ENCODE results near the gene SLIT3. TPM values are rescaled to one million over a fixed set of nuclear protein-coding genes. Genes with fewer than 3 reads are reported as not detected.

Gene SLIT3
- total and polyA plus RNA-seq, 9 of the 15 experiments (the other 6 are each of a cell fraction or from before 2014, with no cell fraction given): 0.01 to 0.04 TPM; not detected in 7

DNA sequence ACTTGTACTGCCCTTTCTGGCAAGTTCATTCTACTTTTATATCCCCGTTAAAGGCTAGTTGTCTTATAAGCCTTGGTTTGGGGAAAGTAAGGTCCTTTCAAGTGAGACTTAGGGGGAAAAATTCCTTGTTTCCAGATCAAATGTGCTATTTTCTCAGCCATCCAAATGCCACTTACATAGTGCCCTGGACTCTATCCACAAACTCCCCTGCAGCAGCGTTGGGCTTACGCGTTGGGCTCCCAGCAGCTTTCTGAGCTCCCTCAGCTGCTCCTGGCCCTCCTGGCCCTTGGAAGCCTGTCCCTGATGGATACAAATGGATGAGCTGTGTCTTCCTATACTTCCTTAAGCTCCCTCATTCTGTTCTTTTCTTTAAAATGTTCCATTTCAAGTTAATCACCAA is 442.6 kb downstream of the SLIT3 start:
- intact Hi-C loops (cut with micrococcal nuclease): no loop called here
- H3K4me2 ChIP-seq (ENCODE audit: insufficient read depth, low read length): no peak overlapping the region
- H3K4me1 ChIP-seq (replicated peaks in 1 of 2; ENCODE audit: control insufficient read depth in 2 of 2, insufficient read depth in 2 of 2, low read length in 2 of 2): no peaks in the 10 kb centered on the region
- H2AFZ ChIP-seq (ENCODE audit: low read depth, low read length): no peak overlapping the region
- no peak for ATAC-seq
- CTCF ChIA-PET (ENCODE audit: low intra/inter-chr PET ratio): no interaction called here
- no peak overlapping the region for H3K27ac ChIP-seq (ENCODE audit: extremely low read depth, low read depth, low read length)
- no peak overlapping the region for H3K4me3 ChIP-seq
- H3K9me3 ChIP-seq (replicated peaks; ENCODE audit: control insufficient read depth, insufficient read depth, low read depth, low read length): no peaks in the 10 kb centered on the region
- in situ Hi-C loops (cut with MboI): no loop called here
- no peaks in the 10 kb centered on the region for H3K79me2 ChIP-seq (ENCODE audit: control insufficient read depth, insufficient read depth, low read length)
- no peak overlapping the region for H3K9ac ChIP-seq (ENCODE audit: insufficient read depth in 1 of 2, low read depth in 2 of 2, low read length in 2 of 2)
- WGBS (ENCODE audit: insufficient coverage, low coverage, missing lambda C conversion rate): 0% methylated on average over 4 of the region's 4 CpGs
- POLR2A ChIA-PET: interaction anchor here (0.6 to 0.8 kb wide), 2 partner anchors 13 to 14 kb away, joined by 3 read pairs; no protein-coding TSS in a partner anchor
- no peaks in the 10 kb centered on the region for H4K20me1 ChIP-seq (replicated peaks; ENCODE audit: control insufficient read depth, insufficient read depth, low read length)
- no peak for DNase-seq (ENCODE audit: extremely low read depth in 1 of 4, low spot score in 3 of 4)
- H3K27me3 ChIP-seq (ENCODE audit: control insufficient read depth in 2 of 2, insufficient read depth in 2 of 2, low read length in 2 of 2): peaks cover 2 to 26% of the 10 kb centered on the region in 2 experiments; a peak in 4 of 5 replicates
- no peaks in the 10 kb centered on the region for H3K9me1 ChIP-seq (ENCODE audit: control insufficient read depth, insufficient read depth, low read length)
- no peak for FAIRE-seq
- TF ChIP-seq, protein P1, sequence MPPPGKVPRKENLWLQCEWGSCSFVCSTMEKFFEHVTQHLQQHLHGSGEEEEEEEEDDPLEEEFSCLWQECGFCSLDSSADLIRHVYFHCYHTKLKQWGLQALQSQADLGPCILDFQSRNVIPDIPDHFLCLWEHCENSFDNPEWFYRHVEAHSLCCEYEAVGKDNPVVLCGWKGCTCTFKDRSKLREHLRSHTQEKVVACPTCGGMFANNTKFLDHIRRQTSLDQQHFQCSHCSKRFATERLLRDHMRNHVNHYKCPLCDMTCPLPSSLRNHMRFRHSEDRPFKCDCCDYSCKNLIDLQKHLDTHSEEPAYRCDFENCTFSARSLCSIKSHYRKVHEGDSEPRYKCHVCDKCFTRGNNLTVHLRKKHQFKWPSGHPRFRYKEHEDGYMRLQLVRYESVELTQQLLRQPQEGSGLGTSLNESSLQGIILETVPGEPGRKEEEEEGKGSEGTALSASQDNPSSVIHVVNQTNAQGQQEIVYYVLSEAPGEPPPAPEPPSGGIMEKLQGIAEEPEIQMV (tag; conservative IDR thresholded peaks at IDR 0.05; ENCODE audit: low read depth): no peak
- TF ChIP-seq SMARCB1 (IDR thresholded peaks at IDR 0.05; ENCODE audit: insufficient read length, low read depth) (no peak), DNMT1 (IDR thresholded peaks at IDR 0.05) (no peak), E2F3 (CRISPR knock-in tag; IDR thresholded peaks at IDR 0.05) (no peak), FUS (optimal IDR thresholded peaks at IDR 0.05; ENCODE audit: low read depth, low read length) (no peak), HCFC1 (IDR thresholded peaks at IDR 0.05; ENCODE audit: low read depth, low read length) (no peak), MAFK (IDR thresholded peaks at IDR 0.05; ENCODE audit: low read length) (no peak)
- no peaks in the 10 kb centered on the region for H3K36me3 ChIP-seq (ENCODE audit: control insufficient read depth, insufficient read depth, low read length)
- BruUV-seq (replicated peaks): no TSS peak
